DMS79 treated with DMSO at 0.1 percent for 48 hours (cell line): Measurements from ENCODE around the gene ATP6V1C2.

Experiments
- DNase-seq: peaks from one replicate; lab custom pipeline; 2025; lab: John Stamatoyannopoulos, UW

The ATP6V1C2 gene

GRCh38 chr2:10733566-10733925, 12.1 kb downstream of the ATP6V1C2 start:
- DNase-seq: peak; percentile 31

GRCh38 chr2:10733980-10734379, 12.6 kb downstream of the ATP6V1C2 start:
- DNase-seq: no peak

GRCh38 chr2:10738192-10738591, 16.8 kb downstream of the ATP6V1C2 start:
- DNase-seq: no peak

- DNase-seq: no peak
These were observed 18.8 kb downstream of the ATP6V1C2 start for GRCh38 chr2:10740226-10740625.

GRCh38 chr2:10741139-10741538, 19.7 kb downstream of the ATP6V1C2 start:
- DNase-seq: no peak

- no peak for DNase-seq
These were observed 21.2 kb downstream of the ATP6V1C2 start for GRCh38 chr2:10742666-10743065.

GRCh38 chr2:10750610-10751009, 29.2 kb downstream of the ATP6V1C2 start:
- no peak for DNase-seq

- DNase-seq: no peak
These were observed 30.8 kb downstream of the ATP6V1C2 start for GRCh38 chr2:10752236-10752635.

- no peak for DNase-seq
These were observed 31.7 kb downstream of the ATP6V1C2 start for GRCh38 chr2:10753156-10753555.

- DNase-seq: no peak
These were observed 32.4 kb downstream of the ATP6V1C2 start for GRCh38 chr2:10753876-10754275.

- no peak for DNase-seq
These were observed 34.2 kb downstream of the ATP6V1C2 start for GRCh38 chr2:10755621-10756020.

GRCh38 chr2:10757814-10758286, 36.4 kb downstream of the ATP6V1C2 start:
- no peak for DNase-seq

- no peak for DNase-seq
These were observed 37.8 kb downstream of the ATP6V1C2 start for GRCh38 chr2:10759151-10759714.

- no peak for DNase-seq
These were observed 39.5 kb downstream of the ATP6V1C2 start for GRCh38 chr2:10760794-10761504.

GRCh38 chr2:10761591-10761990, 40.2 kb downstream of the ATP6V1C2 start:
- no peak for DNase-seq

GRCh38 chr2:10762651-10763460, 41.4 kb downstream of the ATP6V1C2 start:
- no peak for DNase-seq

GRCh38 chr2:10763461-10763800, 42.0 kb downstream of the ATP6V1C2 start:
- no peak for DNase-seq

- no peak for DNase-seq
These were observed 42.8 kb downstream of the ATP6V1C2 start for GRCh38 chr2:10764096-10764785.

GRCh38 chr2:10764896-10765295, 43.5 kb downstream of the ATP6V1C2 start:
- no peak for DNase-seq

- DNase-seq: no peak
These were observed 44.0 kb downstream of the ATP6V1C2 start for GRCh38 chr2:10765461-10765860.

GRCh38 chr2:10765914-10766313, 44.5 kb downstream of the ATP6V1C2 start:
- DNase-seq: no peak

GRCh38 chr2:10768063-10768507, 46.7 kb downstream of the ATP6V1C2 start:
- DNase-seq: no peak
